Stomach (tissue), 4 donors: ENCODE results near the gene EPOP.

Experiments used
- CTCF ChIP-seq, 7 experiments: fragments of 450-650 bp in 4 of 7; fragments of 200-600 bp in 3 of 7; sonication (generic) in 3 of 7; IDR thresholded peaks; one replicate each; pipeline ENCODE4 v1.5.1; 2016 to 2019; ENCODE audit warnings: antibody characterized with exemption in 7 of 7, control low read depth in 2 of 7, mild to moderate bottlenecking in 1 of 7
- EP300 ChIP-seq: sonication (generic); formaldehyde crosslinking; IDR thresholded peaks from one replicate; pipeline ENCODE4 v1.6.1; 2017; ENCODE audit warnings: antibody characterized with exemption
- POLR2A ChIP-seq, 4 donors: fragments of 450-650 bp; IDR thresholded peaks; one replicate each; pipeline ENCODE4 v1.6.1; 2016; ENCODE audit warnings: antibody characterized with exemption in 4 of 4, control low read depth in 2 of 4, mild to moderate bottlenecking in 1 of 4, moderate library complexity in 1 of 4
- POLR2AphosphoS5 ChIP-seq, 3 donors: sonication (generic); formaldehyde crosslinking; IDR thresholded peaks; one replicate each; pipeline ENCODE4 v1.6.1; 2016; ENCODE audit warnings: antibody characterized with exemption in 3 of 3

GRCh38 chr17:38715216-38715943, 40.6 kb upstream of the EPOP start:
- TF ChIP-seq POLR2A (IDR thresholded peaks at IDR 0.05) (no peak), CTCF (IDR thresholded peaks at IDR 0.05) (no peak), POLR2AphosphoS5 (IDR thresholded peaks at IDR 0.05) (no peak), EP300 (no peak)
